GM10266 (cell line): ENCODE data around the gene EPS8L2.

Experiments used
- DNase-seq: peaks from one replicate; pipeline ENCODE4 v3.0.0; 2012; ENCODE audit errors: extremely low spot score
- TF ChIP-seq, protein P1 (sequence below): IDR thresholded peaks from 2 replicates; pipeline ENCODE4 v1.5.1; 2012; ENCODE audit warnings: mild to moderate bottlenecking, low read depth; ENCODE audit not compliant: control insufficient read depth, insufficient read depth; ENCODE audit errors: missing control alignments

EPS8L2 gene

DNA sequence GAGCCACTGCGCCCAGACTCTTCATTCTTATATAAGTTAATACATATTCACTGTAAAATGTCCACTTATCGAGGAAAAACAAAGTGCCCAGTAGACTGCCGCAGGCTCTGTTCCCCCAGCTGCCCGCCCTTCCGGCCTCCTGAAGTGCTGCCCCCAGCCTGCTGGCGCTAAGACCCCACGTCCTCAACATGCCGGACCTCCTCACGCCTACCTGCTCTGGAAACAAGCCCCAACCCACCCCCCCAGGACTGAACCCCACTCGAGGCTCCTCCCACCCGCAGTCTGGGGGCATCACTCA lies 70.2 kb downstream of the EPS8L2 start:
- DNase-seq = no peak
- TF ChIP-seq, protein P1, sequence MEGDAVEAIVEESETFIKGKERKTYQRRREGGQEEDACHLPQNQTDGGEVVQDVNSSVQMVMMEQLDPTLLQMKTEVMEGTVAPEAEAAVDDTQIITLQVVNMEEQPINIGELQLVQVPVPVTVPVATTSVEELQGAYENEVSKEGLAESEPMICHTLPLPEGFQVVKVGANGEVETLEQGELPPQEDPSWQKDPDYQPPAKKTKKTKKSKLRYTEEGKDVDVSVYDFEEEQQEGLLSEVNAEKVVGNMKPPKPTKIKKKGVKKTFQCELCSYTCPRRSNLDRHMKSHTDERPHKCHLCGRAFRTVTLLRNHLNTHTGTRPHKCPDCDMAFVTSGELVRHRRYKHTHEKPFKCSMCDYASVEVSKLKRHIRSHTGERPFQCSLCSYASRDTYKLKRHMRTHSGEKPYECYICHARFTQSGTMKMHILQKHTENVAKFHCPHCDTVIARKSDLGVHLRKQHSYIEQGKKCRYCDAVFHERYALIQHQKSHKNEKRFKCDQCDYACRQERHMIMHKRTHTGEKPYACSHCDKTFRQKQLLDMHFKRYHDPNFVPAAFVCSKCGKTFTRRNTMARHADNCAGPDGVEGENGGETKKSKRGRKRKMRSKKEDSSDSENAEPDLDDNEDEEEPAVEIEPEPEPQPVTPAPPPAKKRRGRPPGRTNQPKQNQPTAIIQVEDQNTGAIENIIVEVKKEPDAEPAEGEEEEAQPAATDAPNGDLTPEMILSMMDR = no peak

DNA sequence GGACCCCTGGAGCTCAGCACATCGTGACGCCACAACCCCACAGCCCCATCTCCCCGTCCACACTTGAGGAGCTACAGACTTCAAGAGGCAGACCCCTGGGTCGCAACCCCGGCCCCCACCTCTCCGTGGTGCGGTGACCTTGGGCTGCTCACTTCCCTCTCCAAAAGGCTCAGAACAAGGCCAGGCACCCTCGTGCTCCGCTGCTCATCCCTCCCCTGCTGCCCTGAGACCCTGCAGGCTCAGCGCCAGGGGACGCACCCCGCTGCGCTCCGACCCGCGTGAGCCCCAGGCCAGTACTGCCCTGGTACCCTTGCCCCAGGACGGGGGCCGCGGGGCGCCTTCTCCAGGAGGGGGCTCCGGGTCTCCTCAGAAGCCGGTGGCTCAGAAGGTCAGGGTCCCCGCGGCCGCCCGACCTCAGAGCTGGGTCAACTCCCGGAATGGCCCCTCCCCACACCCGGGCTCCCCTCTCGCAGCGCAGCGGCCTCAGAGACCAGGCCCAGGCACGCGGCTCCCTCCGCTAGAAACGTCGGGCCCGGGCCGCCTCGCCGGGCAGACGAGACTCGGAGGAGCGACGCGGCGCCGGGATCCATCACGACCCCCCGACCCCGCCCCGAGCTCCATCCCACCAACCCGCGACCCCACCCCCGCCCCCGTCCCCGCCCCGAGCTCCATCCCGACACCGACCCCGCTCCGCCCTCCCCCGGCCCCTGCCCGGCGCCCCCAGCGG lies 70.7 kb downstream of the EPS8L2 start:
- DNase-seq = peak; percentile 87
- TF ChIP-seq, protein P1 = peak; percentile 24
